ENCODE results near the gene WIZ.

WIZ gene

GRCh38 chr19:15374105-15374651 is 75.6 kb downstream of the WIZ start:
- Histone ChIP-seq H3K4me3 (ENCODE audit: low read length) (no peak overlapping the region), H3K4me1 (ENCODE audit: insufficient read depth, low read length) (peaks cover 12% of the 10 kb centered on the region), H2AFZ (ENCODE audit: low read depth, low read length) (no peak overlapping the region), H3K27me3 (ENCODE audit: insufficient read depth, low read length) (no peaks in the 10 kb centered on the region), H3K9me3 (ENCODE audit: low read length) (no peaks in the 10 kb centered on the region), H3K36me3 (ENCODE audit: insufficient read depth, low read length) (peaks cover 37% of the 10 kb centered on the region)

GRCh38 chr19:15373644-15374043 is 76.1 kb downstream of the WIZ start:
- Histone ChIP-seq H2AFZ (ENCODE audit: low read depth, low read length) (no peak overlapping the region), H3K9me3 (ENCODE audit: low read length) (no peaks in the 10 kb centered on the region), H3K4me3 (ENCODE audit: low read length) (no peak overlapping the region), H3K27me3 (ENCODE audit: insufficient read depth, low read length) (no peaks in the 10 kb centered on the region), H3K36me3 (ENCODE audit: insufficient read depth, low read length) (peaks cover 42% of the 10 kb centered on the region), H3K4me1 (ENCODE audit: insufficient read depth, low read length) (peaks cover 12% of the 10 kb centered on the region)

- Histone ChIP-seq H3K36me3 (ENCODE audit: insufficient read depth, low read length) (peaks cover 50% of the 10 kb centered on the region), H2AFZ (ENCODE audit: low read depth, low read length) (no peak overlapping the region), H3K9me3 (ENCODE audit: low read length) (no peaks in the 10 kb centered on the region), H3K4me3 (ENCODE audit: low read length) (no peak overlapping the region), H3K27me3 (ENCODE audit: insufficient read depth, low read length) (no peaks in the 10 kb centered on the region), H3K4me1 (ENCODE audit: insufficient read depth, low read length) (peaks cover 10% of the 10 kb centered on the region)
Observed at GRCh38 chr19:15372891-15373301, 76.9 kb downstream of the WIZ start.

GRCh38 chr19:15372470-15372869 is 77.3 kb downstream of the WIZ start:
- no peak overlapping the region for H2AFZ ChIP-seq (ENCODE audit: low read depth, low read length)

GRCh38 chr19:15371786-15372380 is 77.9 kb downstream of the WIZ start:
- Histone ChIP-seq H3K4me1 (ENCODE audit: insufficient read depth, low read length) (peaks cover 2% of the 10 kb centered on the region), H3K9me3 (ENCODE audit: low read length) (no peaks in the 10 kb centered on the region), H2AFZ (ENCODE audit: low read depth, low read length) (no peak overlapping the region), H3K36me3 (ENCODE audit: insufficient read depth, low read length) (peaks cover 56% of the 10 kb centered on the region), H3K4me3 (ENCODE audit: low read length) (no peak overlapping the region), H3K27me3 (ENCODE audit: insufficient read depth, low read length) (no peaks in the 10 kb centered on the region)

More at GRCh38 chr19:15372470-15372869, 77.3 kb downstream of the WIZ start:
- Histone ChIP-seq H3K36me3 (ENCODE audit: insufficient read depth, low read length) (peaks cover 54% of the 10 kb centered on the region), H3K27me3 (ENCODE audit: insufficient read depth, low read length) (no peaks in the 10 kb centered on the region), H3K4me1 (ENCODE audit: insufficient read depth, low read length) (peaks cover 6% of the 10 kb centered on the region), H3K4me3 (ENCODE audit: low read length) (no peak overlapping the region), H3K9me3 (ENCODE audit: low read length) (no peaks in the 10 kb centered on the region)

- Histone ChIP-seq H3K4me3 (ENCODE audit: low read length) (no peak overlapping the region), H3K4me1 (ENCODE audit: insufficient read depth, low read length) (no peaks in the 10 kb centered on the region), H3K36me3 (ENCODE audit: insufficient read depth, low read length) (peaks cover 60% of the 10 kb centered on the region), H3K9me3 (ENCODE audit: low read length) (no peaks in the 10 kb centered on the region), H2AFZ (ENCODE audit: low read depth, low read length) (no peak overlapping the region), H3K27me3 (ENCODE audit: insufficient read depth, low read length) (no peaks in the 10 kb centered on the region)
Observed at GRCh38 chr19:15371119-15371518, 78.6 kb downstream of the WIZ start.
